ENCODE data around the gene OR10G3.
"Not testable (repeated sequence)": the region's sequence is repeated elsewhere in the genome, so short reads cannot be mapped to it uniquely, and the experiment has no call there.

The OR10G3 gene

DNA sequence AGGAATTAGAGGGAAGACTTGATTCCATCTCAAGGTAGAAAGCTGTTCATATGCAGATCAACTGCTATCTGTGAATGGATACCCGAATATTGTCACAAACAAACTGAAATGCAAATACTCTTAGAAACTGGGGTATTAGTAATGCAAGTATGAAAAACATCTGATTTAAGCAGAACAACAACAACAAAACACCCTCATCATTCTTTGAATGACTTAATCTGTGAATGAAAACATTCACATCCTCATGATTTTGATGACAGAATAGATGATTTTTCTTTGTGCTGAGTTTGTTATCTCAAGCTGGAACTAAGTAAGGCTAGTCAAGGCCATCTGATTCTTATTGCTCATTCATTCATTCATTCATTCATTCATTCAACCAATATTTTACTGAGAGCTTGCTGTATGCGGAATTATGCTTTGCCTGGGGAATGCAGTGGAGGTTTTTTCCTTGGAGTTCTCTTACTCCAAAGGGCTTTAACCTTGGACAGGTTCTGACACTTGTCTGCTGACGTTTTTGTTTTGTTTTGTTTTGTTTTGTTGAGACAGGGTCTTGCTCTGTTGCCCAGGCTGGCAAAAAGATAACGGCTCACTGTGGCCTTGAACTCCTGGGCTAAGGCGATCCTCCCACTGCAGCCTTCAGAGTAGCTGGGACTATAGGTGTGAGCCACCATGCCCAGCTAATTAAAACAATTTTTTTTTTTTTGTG, 23.3 kb downstream of the OR10G3 start:
- Histone ChIP-seq H3K9ac (ENCODE audit: low read depth, low read length) (no peak overlapping the region), H3K4me1 (ENCODE audit: control insufficient read depth, insufficient read depth, low read length) (peaks cover 5% of the 10 kb centered on the region), H3K4me3 (ENCODE audit: low read length) (no peak overlapping the region), H3K4me2 (ENCODE audit: low read length) (no peak overlapping the region), H3K27me3 (ENCODE audit: control insufficient read depth, insufficient read depth, low read length) (no peaks in the 10 kb centered on the region), H3K36me3 (ENCODE audit: insufficient read depth, low read length) (no peaks in the 10 kb centered on the region), H3K9me3 (replicated peaks; ENCODE audit: low read length) (no peaks in the 10 kb centered on the region)

DNA sequence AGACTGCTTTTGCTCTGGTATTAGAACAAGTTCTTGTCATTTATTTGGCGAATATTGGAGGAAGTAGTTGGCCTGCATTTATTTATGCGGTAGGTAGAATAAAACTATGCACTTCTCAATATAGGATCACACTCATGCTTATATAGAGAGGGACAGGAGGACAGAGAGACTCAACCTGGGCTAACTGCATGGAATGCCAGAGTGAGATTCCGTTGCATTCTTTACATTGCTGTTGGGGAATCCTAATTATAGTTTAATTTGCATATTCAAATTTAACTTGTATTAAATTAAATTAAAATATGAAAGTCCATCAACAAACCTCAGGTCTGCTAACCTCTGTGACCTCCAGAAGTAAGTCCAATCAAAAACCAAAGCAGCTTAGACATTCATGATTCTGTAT, 26.6 kb downstream of the OR10G3 start:
- H3K36me3 ChIP-seq (ENCODE audit: insufficient read depth, low read length) = no peaks in the 10 kb centered on the region
- H3K9ac ChIP-seq (ENCODE audit: low read depth, low read length) = no peak overlapping the region
- no peaks in the 10 kb centered on the region for H3K9me3 ChIP-seq (replicated peaks; ENCODE audit: low read length)
- no peaks in the 10 kb centered on the region for H3K27me3 ChIP-seq (ENCODE audit: control insufficient read depth, insufficient read depth, low read length)
- no peak overlapping the region for H3K4me2 ChIP-seq (ENCODE audit: low read length)
- H3K4me1 ChIP-seq (ENCODE audit: control insufficient read depth, insufficient read depth, low read length) = peaks cover 5% of the 10 kb centered on the region
- no peak overlapping the region for H3K4me3 ChIP-seq (ENCODE audit: low read length)

DNA sequence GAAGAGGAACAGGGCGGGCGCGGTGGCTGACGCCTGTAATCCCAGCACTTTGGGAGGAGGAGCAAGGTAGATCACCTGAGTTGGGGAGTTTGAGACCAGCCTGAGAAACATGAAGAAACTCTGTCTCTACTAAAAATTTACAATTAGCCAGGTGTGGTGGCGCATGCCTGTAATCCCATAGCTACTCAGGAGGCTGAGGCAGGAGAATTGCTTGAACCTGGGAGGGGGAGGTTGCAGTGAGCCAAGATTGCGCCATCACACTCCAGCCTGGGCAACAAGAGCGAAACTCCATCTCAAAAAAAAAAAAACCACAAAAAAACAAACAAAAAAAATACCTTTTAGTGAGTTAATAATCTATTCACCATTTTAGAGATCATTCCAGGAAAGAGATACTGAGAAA, 35.3 kb downstream of the OR10G3 start:
- peaks cover 15% of the 10 kb centered on the region for H3K27me3 ChIP-seq (ENCODE audit: control insufficient read depth, insufficient read depth, low read length)
- H3K4me2 ChIP-seq (ENCODE audit: low read length); H3K36me3 ChIP-seq (ENCODE audit: insufficient read depth, low read length); H3K4me1 ChIP-seq (ENCODE audit: control insufficient read depth, insufficient read depth, low read length); H3K9me3 ChIP-seq (replicated peaks; ENCODE audit: low read length); H3K9ac ChIP-seq (ENCODE audit: low read depth, low read length); H3K4me3 ChIP-seq (ENCODE audit: low read length): not testable (repeated sequence)

DNA sequence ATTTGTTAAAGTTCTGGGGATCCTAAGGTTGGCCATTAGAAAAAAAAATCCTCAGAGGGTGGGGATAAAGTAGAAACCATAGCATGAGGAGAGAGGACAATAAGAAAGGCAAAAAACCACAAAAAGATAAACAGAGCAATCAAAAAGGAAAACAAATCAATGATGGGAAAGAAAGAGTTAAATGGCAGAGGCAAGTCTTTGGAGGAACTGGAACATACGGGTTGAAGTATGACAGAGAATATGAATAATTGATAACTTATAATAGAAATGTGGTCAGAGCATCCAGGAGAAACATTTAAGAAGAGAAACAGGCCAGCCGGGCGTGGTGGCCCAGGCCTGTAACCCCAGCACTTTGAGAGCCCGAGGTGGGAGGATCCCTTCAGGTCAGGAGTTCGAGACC, 35.9 kb downstream of the OR10G3 start:
- no peak overlapping the region for H3K4me2 ChIP-seq (ENCODE audit: low read length)
- peaks cover 22% of the 10 kb centered on the region for H3K27me3 ChIP-seq (ENCODE audit: control insufficient read depth, insufficient read depth, low read length)
- no peaks in the 10 kb centered on the region for H3K9me3 ChIP-seq (replicated peaks; ENCODE audit: low read length)
- H3K9ac ChIP-seq (ENCODE audit: low read depth, low read length) = no peak overlapping the region
- H3K36me3 ChIP-seq (ENCODE audit: insufficient read depth, low read length) = no peaks in the 10 kb centered on the region
- H3K4me3 ChIP-seq (ENCODE audit: low read length) = no peak overlapping the region
- no peaks in the 10 kb centered on the region for H3K4me1 ChIP-seq (ENCODE audit: control insufficient read depth, insufficient read depth, low read length)

DNA sequence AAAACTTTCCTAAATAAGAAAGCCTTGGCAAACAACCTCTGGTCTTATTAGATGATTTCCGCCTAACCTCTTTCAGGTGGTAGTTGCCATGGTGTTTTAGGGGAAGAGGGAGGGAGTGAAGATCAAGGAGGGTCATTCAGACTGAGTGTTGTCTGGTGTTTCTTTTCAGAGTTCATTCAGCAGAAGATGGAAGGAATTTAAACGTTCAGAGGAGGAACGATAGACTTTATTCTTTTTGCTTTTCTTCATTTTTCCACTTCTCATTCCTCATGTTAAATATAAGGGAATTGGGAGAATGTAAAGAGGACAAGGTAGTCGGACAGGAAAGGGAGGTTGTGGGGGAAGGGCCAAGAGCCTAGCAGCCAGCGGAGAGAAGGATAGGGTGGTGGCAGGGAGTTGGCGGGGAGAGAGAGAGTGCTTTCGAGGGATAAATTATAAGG, 36.3 kb downstream of the OR10G3 start:
- no peaks in the 10 kb centered on the region for H3K36me3 ChIP-seq (ENCODE audit: insufficient read depth, low read length)
- H3K4me2 ChIP-seq (ENCODE audit: low read length) = no peak overlapping the region
- peaks cover 26% of the 10 kb centered on the region for H3K27me3 ChIP-seq (ENCODE audit: control insufficient read depth, insufficient read depth, low read length)
- H3K9me3 ChIP-seq (replicated peaks; ENCODE audit: low read length) = no peaks in the 10 kb centered on the region
- H3K9ac ChIP-seq (ENCODE audit: low read depth, low read length) = no peak overlapping the region
- no peaks in the 10 kb centered on the region for H3K4me1 ChIP-seq (ENCODE audit: control insufficient read depth, insufficient read depth, low read length)
- no peak overlapping the region for H3K4me3 ChIP-seq (ENCODE audit: low read length)

DNA sequence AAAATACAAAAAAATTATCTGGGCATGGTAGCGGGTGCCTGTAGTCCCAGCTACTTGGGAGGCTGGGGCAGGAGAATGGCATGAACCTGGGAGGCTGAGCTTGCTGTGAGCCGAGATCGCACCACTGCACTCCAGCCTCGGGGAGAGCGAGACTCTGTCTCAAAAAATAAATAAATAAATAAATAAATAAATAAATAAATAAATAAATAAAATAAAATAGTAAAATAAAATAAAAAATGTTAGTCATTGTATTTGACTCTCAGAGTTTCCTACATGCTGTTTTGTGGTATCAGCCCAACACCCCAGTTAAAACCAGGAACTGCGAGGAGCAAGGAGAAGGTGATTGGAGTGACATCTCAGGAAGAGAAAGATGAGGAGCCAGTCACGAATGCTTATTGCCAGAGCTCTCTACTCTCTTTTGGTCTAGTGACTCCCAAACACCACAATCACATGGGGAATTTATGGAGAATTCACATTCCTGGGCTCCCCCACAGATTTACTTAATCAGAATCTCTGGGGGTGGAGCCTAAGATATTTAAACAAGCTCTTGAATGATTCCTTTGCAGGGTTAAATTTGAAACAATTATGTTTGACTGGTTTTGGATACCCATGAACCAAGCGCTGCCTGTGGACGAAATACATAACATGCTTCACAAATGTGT, 38.3 kb downstream of the OR10G3 start:
- H3K4me2 ChIP-seq (ENCODE audit: low read length) = no peak overlapping the region
- peaks cover 3% of the 10 kb centered on the region for H3K4me1 ChIP-seq (ENCODE audit: control insufficient read depth, insufficient read depth, low read length)
- no peak overlapping the region for H3K4me3 ChIP-seq (ENCODE audit: low read length)

DNA sequence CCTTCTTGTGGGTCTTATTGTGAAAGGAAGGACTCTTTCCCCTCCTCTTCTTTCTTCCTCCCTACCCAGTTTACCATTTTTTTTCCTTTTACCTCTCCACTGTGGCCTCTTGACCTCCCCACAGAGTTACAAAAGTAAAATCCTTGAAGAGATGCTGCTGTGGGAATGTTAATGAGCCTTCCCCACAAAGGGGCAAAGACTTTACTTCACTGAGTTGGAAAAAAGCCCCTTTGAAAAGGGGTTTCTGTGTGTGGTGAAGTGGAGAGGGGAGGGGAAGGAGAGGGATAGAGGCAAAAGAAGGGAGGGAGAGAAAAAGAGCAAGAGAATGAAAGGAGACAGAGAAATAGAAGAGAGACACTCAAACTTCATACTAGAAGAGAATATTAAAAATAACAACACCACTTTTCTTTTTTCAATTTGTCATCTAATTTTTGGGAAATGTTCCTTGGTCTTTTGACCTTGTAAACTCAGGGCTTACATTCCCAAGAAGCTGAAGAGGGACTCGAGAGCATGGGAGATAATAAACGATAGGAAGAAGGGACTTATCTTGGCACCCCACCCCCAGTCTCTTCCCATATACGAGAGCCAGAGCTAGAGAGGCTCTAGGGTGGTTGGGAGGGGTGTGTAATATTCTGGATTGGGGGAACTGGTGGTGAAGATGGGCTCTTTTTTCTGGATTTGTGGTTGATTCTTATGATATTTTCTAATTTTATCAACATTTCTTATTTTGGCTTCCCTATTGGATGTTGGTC, 40.5 kb downstream of the OR10G3 start:
- H3K9ac ChIP-seq (ENCODE audit: low read depth, low read length) = no peak overlapping the region
- H3K4me3 ChIP-seq (ENCODE audit: low read length) = no peak overlapping the region
- peaks cover 60% of the 10 kb centered on the region for H3K27me3 ChIP-seq (ENCODE audit: control insufficient read depth, insufficient read depth, low read length)
- peaks cover 7% of the 10 kb centered on the region for H3K4me1 ChIP-seq (ENCODE audit: control insufficient read depth, insufficient read depth, low read length)
- H3K9me3 ChIP-seq (replicated peaks; ENCODE audit: low read length) = no peaks in the 10 kb centered on the region
- no peaks in the 10 kb centered on the region for H3K36me3 ChIP-seq (ENCODE audit: insufficient read depth, low read length)
- no peak overlapping the region for H3K4me2 ChIP-seq (ENCODE audit: low read length)

More for the DNA sequence above, 38.3 kb downstream of the OR10G3 start:
- Histone ChIP-seq H3K9ac (ENCODE audit: low read depth, low read length) (no peak overlapping the region), H3K36me3 (ENCODE audit: insufficient read depth, low read length) (no peaks in the 10 kb centered on the region), H3K27me3 (ENCODE audit: control insufficient read depth, insufficient read depth, low read length) (peaks cover 41% of the 10 kb centered on the region), H3K9me3 (replicated peaks; ENCODE audit: low read length) (no peaks in the 10 kb centered on the region)

DNA sequence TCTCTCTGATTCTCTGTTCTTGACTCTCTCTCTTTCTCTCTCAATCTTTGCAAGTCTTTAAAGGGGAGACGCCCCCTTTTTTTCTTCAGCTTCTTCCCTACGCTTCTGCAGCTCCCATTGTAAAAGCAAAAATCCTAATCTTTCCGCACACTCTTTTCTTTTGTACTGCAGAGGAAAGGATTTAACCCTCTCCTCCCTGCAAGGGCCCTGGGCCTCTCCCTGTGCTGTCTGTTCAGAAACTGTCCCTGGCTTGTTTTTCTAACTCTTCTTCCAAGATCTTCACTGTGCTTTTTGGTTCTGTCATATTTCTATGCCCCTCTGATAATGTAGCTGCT, 42.8 kb downstream of the OR10G3 start:
- no peak overlapping the region for H3K9ac ChIP-seq (ENCODE audit: low read depth, low read length)
- H3K27me3 ChIP-seq (ENCODE audit: control insufficient read depth, insufficient read depth, low read length) = peaks cover 64% of the 10 kb centered on the region
- peaks cover 7% of the 10 kb centered on the region for H3K4me1 ChIP-seq (ENCODE audit: control insufficient read depth, insufficient read depth, low read length)
- no peaks in the 10 kb centered on the region for H3K36me3 ChIP-seq (ENCODE audit: insufficient read depth, low read length)
- no peaks in the 10 kb centered on the region for H3K9me3 ChIP-seq (replicated peaks; ENCODE audit: low read length)
- H3K4me2 ChIP-seq (ENCODE audit: low read length) = peak overlapping the region; percentile 54
- peak overlapping the region; percentile 2 for H3K4me3 ChIP-seq (ENCODE audit: low read length)

DNA sequence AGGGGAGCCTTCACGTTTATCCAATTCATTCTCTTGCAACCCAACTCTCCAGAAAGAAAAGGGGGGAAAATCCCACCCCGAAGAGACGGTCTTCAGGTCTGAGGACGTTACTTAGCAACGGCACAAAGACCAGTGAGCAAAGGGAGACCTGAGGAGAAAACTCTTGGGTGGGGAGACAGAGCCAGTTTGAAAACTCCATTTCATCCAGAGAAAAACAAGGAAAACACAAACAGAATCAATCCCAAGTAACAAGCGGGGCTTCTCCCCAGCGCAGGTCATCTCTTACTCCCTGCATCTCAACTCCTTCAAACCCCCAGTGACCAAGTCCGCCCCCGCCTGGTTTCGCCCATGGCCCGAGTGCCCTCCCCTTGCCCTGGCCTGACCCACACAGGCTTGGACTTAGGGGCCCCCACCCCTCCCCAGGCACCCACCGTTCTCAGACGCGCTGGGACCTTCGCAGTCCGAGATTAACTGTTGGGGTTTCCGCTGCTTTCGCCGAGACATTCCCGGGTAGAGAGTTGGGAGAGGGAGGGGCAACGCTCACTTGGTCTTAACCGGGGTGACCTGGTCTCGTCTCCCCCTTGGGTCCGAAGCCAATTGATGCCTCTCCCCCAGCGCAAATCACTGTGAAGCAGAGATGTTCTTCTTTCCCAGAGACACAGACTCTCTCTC, 43.3 kb downstream of the OR10G3 start:
- Histone ChIP-seq H3K27me3 (ENCODE audit: control insufficient read depth, insufficient read depth, low read length) (peaks cover 65% of the 10 kb centered on the region), H3K9ac (ENCODE audit: low read depth, low read length) (no peak overlapping the region), H3K9me3 (replicated peaks; ENCODE audit: low read length) (no peaks in the 10 kb centered on the region), H3K36me3 (ENCODE audit: insufficient read depth, low read length) (no peaks in the 10 kb centered on the region), H3K4me3 (ENCODE audit: low read length) (peak overlapping the region; percentile 2), H3K4me2 (ENCODE audit: low read length) (peak overlapping the region; percentile 54), H3K4me1 (ENCODE audit: control insufficient read depth, insufficient read depth, low read length) (peaks cover 7% of the 10 kb centered on the region)

DNA sequence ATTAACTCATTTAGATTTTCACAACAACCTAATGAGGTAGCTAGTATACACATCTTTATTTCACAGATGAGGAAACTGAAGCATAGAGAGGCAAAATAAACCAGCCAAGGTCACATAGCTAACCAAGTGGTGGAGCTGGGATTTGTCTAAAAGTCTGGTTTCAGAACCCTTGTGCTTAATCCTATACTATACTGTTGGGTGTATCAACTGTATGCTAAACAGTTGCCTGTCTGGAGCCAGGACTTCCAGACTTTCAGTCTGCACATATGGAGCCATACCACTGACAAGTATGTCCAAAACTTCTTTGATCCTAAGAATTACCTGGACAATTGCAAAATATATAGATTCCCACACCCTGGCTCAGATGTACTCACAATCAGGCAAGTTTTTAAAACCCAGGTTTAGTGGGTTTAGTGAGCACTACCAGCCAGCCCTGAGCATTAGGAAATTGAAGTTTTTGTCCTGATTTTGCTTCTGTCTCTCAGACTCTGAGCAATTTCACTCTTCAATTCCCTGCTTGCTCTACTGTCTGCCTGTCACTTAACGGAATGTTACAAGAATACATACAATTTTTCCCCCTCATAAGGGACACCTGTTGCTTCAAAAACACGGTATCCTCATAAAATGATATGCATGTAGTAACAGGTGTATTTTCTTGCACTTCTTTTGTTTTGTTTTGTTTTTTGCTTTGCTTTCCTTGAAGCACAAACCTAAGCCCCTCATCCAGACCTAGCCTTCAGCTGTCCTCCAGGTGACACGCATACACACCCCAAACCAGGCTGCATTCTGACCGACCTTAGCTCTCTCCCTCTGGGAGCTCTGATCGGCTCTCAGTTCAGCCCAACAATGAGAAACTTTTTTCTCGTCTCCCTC, 44.1 kb downstream of the OR10G3 start:
- H3K4me3 ChIP-seq (ENCODE audit: low read length) = no peak overlapping the region
- peaks cover 7% of the 10 kb centered on the region for H3K4me1 ChIP-seq (ENCODE audit: control insufficient read depth, insufficient read depth, low read length)
- H3K36me3 ChIP-seq (ENCODE audit: insufficient read depth, low read length) = no peaks in the 10 kb centered on the region
- H3K9me3 ChIP-seq (replicated peaks; ENCODE audit: low read length) = no peaks in the 10 kb centered on the region
- H3K4me2 ChIP-seq (ENCODE audit: low read length) = no peak overlapping the region
- peaks cover 69% of the 10 kb centered on the region for H3K27me3 ChIP-seq (ENCODE audit: control insufficient read depth, insufficient read depth, low read length)
- H3K9ac ChIP-seq (ENCODE audit: low read depth, low read length) = no peak overlapping the region

DNA sequence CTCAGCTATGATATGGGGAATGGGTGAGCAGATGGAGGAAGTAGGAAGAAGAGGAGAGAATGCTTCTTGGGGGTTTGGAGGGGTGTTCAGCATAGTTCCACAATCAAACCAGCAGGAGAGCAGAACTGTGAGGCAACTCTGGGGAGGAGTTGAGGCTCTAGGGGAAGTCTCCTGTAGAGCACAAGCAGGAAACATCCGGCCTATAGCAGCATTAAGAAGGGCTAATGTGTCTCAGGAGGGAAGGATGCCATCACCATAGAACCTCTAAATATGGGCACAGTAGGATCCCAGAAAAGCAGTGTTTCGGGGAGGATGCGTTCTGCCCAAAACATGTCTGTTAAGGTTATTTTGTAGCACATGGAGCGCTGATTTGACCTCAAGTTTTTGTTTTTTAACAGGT, 45.3 kb downstream of the OR10G3 start:
- Histone ChIP-seq H3K4me1 (ENCODE audit: control insufficient read depth, insufficient read depth, low read length) (peaks cover 7% of the 10 kb centered on the region), H3K4me2 (ENCODE audit: low read length) (no peak overlapping the region), H3K4me3 (ENCODE audit: low read length) (no peak overlapping the region), H3K9me3 (replicated peaks; ENCODE audit: low read length) (no peaks in the 10 kb centered on the region), H3K36me3 (ENCODE audit: insufficient read depth, low read length) (no peaks in the 10 kb centered on the region), H3K27me3 (ENCODE audit: control insufficient read depth, insufficient read depth, low read length) (peaks cover 66% of the 10 kb centered on the region), H3K9ac (ENCODE audit: low read depth, low read length) (no peak overlapping the region)
